ENCODE results near the gene PCCA.

DNA sequence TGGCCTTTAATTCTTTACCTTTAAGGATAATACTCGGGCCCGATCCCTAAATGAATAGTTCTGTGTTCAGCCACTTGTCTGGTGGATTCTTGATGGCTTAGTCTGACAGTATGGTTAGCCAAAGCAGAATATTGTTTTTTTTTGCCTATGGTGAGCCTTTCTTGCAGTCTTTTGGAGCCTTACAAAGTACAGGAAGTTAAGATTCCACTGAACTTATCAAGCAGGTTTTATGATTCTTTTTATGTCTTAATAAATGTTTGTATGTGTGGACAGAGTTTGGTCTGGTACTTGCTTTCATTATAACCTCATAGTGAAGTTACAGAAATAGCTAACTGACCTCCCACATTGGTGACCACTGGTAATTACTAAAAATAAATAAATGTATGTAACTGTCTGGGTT is 17.1 kb downstream of the PCCA start:
- TF ChIP-seq, protein P1, sequence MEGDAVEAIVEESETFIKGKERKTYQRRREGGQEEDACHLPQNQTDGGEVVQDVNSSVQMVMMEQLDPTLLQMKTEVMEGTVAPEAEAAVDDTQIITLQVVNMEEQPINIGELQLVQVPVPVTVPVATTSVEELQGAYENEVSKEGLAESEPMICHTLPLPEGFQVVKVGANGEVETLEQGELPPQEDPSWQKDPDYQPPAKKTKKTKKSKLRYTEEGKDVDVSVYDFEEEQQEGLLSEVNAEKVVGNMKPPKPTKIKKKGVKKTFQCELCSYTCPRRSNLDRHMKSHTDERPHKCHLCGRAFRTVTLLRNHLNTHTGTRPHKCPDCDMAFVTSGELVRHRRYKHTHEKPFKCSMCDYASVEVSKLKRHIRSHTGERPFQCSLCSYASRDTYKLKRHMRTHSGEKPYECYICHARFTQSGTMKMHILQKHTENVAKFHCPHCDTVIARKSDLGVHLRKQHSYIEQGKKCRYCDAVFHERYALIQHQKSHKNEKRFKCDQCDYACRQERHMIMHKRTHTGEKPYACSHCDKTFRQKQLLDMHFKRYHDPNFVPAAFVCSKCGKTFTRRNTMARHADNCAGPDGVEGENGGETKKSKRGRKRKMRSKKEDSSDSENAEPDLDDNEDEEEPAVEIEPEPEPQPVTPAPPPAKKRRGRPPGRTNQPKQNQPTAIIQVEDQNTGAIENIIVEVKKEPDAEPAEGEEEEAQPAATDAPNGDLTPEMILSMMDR (IDR thresholded peaks at IDR 0.05) = no peak
- TF ChIP-seq EP300 (IDR thresholded peaks at IDR 0.05) = no peak

Measured in tibial nerve (tissue), 4 donors.